ENCODE results near the gene OR10A6.
A peak's percentile ranks its signal among the peaks of the same experiment; 100 is the strongest.

OR10A6 gene, protein sequence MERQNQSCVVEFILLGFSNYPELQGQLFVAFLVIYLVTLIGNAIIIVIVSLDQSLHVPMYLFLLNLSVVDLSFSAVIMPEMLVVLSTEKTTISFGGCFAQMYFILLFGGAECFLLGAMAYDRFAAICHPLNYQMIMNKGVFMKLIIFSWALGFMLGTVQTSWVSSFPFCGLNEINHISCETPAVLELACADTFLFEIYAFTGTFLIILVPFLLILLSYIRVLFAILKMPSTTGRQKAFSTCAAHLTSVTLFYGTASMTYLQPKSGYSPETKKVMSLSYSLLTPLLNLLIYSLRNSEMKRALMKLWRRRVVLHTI

GRCh38 chr11:7931168-7931567, at the start of gene OR10A6:
Gene OR10A6, minus strand, starts transcription at chr11:7931268. Its CDS starts 2,606 bp downstream, at chr11:7928662.
- DNase-seq (ENCODE audit: low spot score), result no peak

DNA sequence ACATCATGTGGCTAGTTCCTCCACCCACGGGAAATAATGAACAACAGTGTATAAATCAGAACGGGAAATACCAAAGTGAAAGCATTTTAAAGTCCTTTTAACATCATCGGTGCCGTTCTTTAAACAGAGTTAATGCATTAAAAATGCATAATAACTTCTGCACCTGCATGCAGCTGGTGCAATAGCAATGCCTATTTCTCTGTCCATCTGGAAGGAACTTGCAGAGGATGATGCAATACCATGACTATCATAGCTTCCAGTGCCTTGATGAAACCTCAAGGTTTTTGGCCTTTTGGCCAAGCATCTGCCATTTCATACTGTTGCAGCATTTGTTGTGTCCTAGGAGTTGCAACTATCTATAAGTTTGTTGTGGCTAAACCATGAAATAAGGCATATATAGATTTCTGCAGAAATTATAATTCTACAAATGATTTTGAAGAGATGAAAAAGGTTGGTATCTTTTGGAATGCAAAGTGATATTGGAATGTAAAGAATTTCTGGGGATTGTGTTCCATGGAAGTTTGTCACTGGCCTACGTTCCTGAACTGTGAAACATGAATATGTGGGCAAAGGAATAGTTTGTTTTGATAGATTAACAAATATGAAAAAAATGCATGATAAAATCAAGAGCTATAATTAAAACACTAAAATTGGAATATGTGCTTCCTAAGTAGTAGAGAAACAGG, 46.3 kb upstream of the OR10A6 start:
- peak; percentile 57 for DNase-seq (ENCODE audit: low spot score)

GRCh38 chr11:7974668-7975067, 43.6 kb upstream of the OR10A6 start:
- DNase-seq (ENCODE audit: low spot score), result no peak

DNA sequence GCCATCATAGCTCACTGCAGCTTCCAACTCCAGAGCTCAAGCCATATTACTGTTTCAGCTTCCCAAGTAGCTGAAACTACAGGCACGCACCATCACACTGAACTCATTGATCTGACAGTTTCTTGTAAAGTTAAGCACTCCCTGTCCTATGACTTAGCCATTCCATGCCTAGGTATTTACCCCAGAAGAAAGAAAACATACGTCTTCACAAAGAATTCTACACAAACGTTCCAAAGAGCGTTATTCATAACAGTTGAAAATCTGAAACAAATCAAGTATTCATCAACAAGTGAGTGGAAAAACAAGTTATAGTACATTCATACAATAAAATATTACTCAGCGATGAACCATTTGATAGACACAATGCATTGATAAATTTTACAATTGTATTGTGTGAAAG, 41.9 kb upstream of the OR10A6 start:
- DNase-seq (ENCODE audit: low spot score), result no peak

DNA sequence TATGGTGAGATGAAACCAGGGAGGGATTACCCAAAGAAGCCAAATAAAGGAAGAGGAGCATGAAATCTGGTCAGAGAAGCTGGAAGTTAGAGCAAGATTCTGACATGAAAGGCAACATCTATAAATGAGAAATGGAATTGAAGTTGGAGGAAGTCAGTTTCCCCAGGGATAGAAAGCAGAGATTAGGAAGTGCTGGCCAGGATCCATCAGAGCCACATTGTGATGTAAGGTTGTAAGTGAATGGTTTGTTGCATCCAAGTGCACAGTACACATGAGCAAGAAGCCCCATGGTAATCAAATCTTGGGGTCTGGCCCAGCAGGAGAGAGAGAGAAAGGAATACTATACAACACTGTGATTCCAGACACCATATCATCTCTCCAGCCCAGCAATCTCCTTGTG, 40.8 kb upstream of the OR10A6 start:
- DNase-seq (ENCODE audit: low spot score), result no peak

DNA sequence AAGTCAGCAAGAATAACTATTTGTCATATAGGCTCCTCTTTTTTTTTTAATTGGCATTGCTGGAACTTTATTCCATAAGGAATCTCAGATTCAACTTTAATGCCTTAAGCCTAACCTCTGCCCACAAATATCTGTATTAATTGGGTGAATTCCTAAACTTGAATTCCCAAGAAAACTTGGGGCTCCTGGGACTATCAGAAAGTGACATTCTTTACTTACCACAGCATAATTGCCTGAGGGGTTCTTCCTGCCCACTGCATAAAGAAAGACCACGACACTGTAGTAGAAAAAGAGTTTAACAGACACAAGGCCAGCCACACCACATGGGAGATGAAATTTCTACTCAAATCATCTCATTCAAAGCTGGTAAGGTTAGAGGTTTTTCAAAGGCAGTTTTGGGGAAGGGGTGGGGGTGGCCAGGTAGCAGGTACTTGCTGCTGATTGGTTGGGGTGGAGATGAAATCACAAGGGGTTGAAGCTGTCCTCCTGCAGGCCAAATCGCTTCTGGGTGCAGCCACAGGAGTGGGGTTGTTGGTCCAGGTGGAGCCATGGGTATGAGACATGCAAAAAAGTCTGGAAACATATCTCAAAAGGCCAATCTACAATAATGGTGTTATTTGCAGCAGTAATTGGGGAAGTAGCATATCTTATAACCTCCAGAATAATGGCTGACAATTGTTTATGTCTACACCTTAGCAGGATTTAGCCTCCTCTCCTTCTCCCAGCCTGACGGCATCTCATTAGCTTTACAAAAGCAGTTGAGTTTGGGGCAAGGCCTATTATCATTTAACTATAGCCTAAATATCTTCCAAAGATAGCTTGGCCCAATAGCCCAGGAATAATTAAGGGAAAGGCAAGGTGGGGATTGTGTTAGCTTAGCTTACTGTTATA, 38.9 kb upstream of the OR10A6 start:
- no peak for DNase-seq (ENCODE audit: low spot score)

DNA sequence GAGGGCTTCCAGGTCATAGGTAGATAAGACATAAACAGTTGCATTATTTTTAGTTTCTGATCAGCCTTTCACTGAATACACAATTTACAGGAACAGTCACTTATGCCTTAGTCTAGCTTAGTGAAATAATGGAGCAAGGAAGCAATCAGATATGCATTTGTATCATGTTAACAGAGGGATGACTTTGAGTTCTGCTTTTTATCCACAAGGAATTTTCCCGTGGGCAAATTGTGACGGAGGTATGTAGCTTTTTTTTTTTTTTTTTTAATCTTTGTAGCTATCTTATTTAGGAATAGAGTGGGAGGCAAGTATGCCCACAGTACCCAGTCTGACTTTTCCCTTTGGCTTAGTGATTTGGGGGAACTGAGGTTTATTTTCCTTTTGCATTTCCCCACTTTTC, 37.6 kb upstream of the OR10A6 start:
- DNase-seq (ENCODE audit: low spot score), result no peak

DNA sequence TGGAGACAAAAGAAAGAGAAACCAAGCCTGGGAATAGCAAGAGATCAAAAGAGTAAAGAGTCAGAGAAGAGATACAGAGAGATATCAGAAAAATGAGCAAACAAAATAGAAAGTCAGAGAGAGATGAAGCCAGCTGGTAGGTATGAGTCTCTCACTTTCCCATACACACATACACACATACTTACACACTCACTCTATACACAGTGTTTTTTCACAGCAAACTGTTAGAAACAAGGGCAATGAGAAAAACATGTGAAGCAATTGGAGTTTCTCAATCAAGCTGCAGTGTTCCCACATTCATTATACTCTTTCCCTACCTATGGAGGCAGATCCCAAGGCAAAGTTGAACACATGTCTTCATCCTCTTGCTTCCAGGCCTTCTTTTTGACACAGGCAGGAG, 36.8 kb upstream of the OR10A6 start:
- DNase-seq (ENCODE audit: low spot score), result no peak

DNA sequence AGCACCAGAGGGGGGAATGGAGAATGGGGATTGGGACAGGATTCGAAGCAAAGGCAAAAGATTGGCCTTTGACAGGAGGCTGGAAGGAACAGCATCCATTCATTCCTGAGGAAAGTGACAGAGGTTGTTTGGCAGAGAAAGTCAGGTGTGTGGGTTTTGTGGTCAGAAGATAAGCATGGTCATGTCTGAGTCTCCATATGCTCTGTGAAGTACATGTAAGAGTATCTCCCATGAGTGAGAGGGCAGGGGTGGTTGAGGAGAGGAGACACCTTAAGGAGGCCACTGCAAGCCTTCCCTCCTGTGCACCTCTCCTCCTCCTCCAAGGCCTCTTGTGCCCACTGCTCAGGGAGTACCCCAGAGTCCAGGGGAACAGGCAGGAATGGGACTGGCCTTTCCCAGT, 36.0 kb upstream of the OR10A6 start:
- DNase-seq (ENCODE audit: low spot score), result peak; percentile 8

- DNase-seq (ENCODE audit: low spot score), result peak; percentile 81
These were observed 34.3 kb upstream of the OR10A6 start, which contains the start of gene NLRP10 for GRCh38 chr11:7965386-7965785. Gene NLRP10, minus strand, starts transcription at chr11:7965447. Its CDS starts 1,952 bp downstream, at chr11:7963495.

- peak; percentile 42 for DNase-seq (ENCODE audit: low spot score)
These were observed 33.8 kb upstream of the OR10A6 start for GRCh38 chr11:7964873-7965272.

GRCh38 chr11:7964261-7964660, 33.2 kb upstream of the OR10A6 start:
- peak; percentile 60 for DNase-seq (ENCODE audit: low spot score)

DNA sequence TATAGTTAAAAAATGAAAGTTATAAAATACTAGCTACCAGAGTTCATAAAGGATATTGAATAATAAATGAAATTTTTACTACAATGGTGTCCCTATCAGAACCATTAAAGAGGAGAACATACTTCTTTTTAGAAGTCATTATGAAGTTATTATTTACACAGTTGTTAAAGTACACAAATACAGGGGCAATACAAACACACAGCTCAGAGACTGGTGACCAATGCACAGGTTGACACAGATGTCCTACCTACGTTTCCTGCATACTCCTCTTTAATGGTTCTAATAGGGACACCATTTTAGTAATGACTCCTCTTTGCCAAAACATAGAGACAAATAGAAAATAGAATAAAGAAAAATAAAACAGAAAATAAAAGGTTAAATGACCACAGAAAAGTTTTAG, 24.1 kb upstream of the OR10A6 start:
- DNase-seq (ENCODE audit: low spot score), result no peak

DNA sequence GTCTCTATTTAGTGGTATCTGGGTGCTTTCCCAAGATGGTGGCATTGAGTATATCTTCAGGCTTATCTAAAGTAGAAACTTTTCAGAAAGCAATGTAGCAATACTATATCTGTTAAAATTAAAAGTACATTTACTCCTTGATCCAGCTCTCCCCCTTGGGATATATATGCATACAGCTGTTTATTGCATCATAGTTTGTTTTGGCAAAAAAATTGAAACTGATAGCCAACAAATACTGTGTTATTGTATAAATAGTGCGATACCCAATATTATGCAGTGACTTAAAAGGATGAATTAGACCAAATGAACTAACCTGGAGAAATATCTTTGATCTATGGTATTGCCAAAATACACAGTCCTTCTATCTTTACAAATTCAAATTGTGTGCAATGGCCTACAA, 18.9 kb upstream of the OR10A6 start:
- no peak for DNase-seq (ENCODE audit: low spot score)

GRCh38 chr11:7944123-7944522, 13.1 kb upstream of the OR10A6 start:
- DNase-seq (ENCODE audit: low spot score), result no peak

DNA sequence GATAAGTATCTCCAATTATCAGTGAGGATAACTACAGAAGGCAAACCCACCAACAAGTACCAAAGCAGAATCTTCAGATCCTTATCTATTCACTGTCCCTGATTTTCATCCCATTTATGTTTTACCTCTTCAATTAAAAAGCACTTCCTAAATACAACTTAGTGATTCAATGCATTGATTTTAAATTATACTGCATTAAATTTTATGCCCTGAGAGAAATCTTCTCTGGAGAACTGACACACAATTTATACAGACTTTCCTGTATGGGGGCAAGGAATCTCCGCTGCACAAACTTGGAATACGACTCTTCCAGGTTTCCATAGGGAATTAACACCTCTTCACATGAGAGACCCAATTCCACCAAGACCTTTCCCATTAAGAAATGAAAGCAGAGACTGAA, 10.5 kb upstream of the OR10A6 start, which contains the start of gene OR10A3:
OR10A3 (minus strand) TSS at position 101 of the 400 bp plus-strand sequence. CDS start 2,188 bp downstream, outside the sequence.
- no peak for DNase-seq (ENCODE audit: low spot score)

DNA sequence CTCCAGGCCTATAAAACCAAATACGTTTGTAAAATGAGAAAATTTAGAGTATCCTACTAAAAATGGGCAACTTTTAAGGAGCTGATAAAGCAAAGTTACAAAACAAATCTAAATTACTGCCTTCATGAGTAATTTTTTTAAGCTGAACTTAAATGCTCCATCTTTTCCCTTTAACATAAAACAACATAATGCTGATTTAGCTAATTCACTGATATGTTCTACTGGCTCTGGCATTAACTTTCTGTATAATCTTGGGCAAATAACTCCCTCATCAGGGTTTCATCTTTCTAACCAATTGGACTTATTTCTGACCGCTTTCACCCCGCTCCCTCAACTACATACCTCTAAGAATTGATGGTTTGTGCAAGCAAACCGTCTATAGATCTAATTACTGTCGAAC, 10.1 kb upstream of the OR10A6 start:
- DNase-seq (ENCODE audit: low spot score), result no peak

- peak; percentile 55 for DNase-seq (ENCODE audit: low spot score)
These were observed 5.5 kb upstream of the OR10A6 start for GRCh38 chr11:7936615-7937014.

GRCh38 chr11:7927635-7928034, 3.4 kb downstream of the OR10A6 start:
- no peak for DNase-seq (ENCODE audit: low spot score)

DNA sequence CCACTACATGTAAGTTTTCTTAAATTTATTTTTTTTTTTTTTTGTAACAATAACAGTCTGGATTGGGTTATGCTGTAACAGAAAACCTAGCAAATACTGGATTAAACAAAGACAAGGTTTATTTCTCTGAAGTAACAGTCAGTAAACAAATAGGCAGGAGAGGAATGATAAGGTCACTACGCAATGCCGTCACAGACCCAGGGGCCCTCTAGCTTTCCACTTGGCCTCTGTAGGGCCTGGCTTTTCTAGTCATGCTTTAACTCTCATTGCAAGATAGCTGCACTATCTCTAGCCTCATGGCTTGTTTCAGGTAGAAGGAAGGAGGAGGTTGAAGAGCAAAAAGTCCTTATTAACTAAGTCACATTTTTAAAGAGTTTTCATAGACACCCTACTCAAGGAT, 6.5 kb downstream of the OR10A6 start:
- no peak for DNase-seq (ENCODE audit: low spot score)

GRCh38 chr11:7918141-7918540, 12.9 kb downstream of the OR10A6 start:
- DNase-seq (ENCODE audit: low spot score), result no peak

- no peak for DNase-seq (ENCODE audit: low spot score)
These were observed 20.1 kb downstream of the OR10A6 start for GRCh38 chr11:7911011-7911410.

Data from kidney tubule cell (primary cell).